PC-3 (cell line): ENCODE results near the gene PTPRA. TPM values are rescaled to one million over a fixed set of nuclear protein-coding genes. Genes with fewer than 3 reads are reported as not detected.
A peak's percentile ranks its signal among the peaks of the same experiment; 100 is the strongest.

Experiments
- ATAC-seq: fragments of 200-7000 bp; cut with Tn5 transposase; 2 replicates; pipeline ENCODE4 v1.9.1; 2020; ENCODE audit warnings: mild to moderate bottlenecking, moderate library complexity
- BruUV-seq: library from RNA; stranded (reverse); fragments of 400-500 nt; replicated peaks from 2 replicates; lab custom pipeline; 2021; lab: Mats Ljungman, UMichigan
- CTCF ChIA-PET: fragments of 300-600 bp; sonication (Branson Sonifier 250); formaldehyde crosslinking; loops from one replicate; lab custom pipeline; 2022; ENCODE audit warnings: antibody characterized with exemption; lab: Charles Lee
- POLR2A ChIA-PET: fragments of 300-600 bp; sonication (Branson Sonifier 250); formaldehyde crosslinking; loops from one replicate; lab custom pipeline; 2022; ENCODE audit warnings: antibody characterized with exemption; ENCODE audit not compliant: unreplicated experiment; lab: Charles Lee
- DNase-seq: peaks from one replicate; pipeline ENCODE4 v3.0.0-alpha.2; 2015
- H2AFZ ChIP-seq: fragments of 300-600 bp; sonication (generic); 2 replicates; pipeline ENCODE4 v1.6.0; 2016; ENCODE audit warnings: antibody characterized with exemption, low read length
- H3F3A ChIP-seq: fragments of 300-600 bp; sonication (generic); one replicate; pipeline ENCODE4 v1.6.0; 2017; ENCODE audit warnings: antibody characterized with exemption, low read length, control low read depth, mild to moderate bottlenecking; ENCODE audit not compliant: unreplicated experiment
- H3K27ac ChIP-seq: fragments of 300-600 bp; sonication (generic); 2 replicates; pipeline ENCODE4 v1.5.1; 2016; ENCODE audit warnings: mild to moderate bottlenecking, low read length
- H3K27me3 ChIP-seq: fragments of 300-600 bp; sonication (generic); 2 replicates; pipeline ENCODE4 v1.6.1; 2016; ENCODE audit warnings: low read length, mixed read lengths
- H3K36me3 ChIP-seq: fragments of 300-600 bp; sonication (generic); 2 replicates; pipeline ENCODE4 v1.6.1; 2016; ENCODE audit warnings: low read depth, mixed run types, low read length, mixed read lengths
- H3K4me1 ChIP-seq: fragments of 300-600 bp; sonication (generic); 2 replicates; pipeline ENCODE4 v1.5.1; 2016; ENCODE audit warnings: low read length; ENCODE audit not compliant: insufficient read depth
- H3K4me2 ChIP-seq: fragments of 300-600 bp; sonication (generic); 2 replicates; pipeline ENCODE4 v1.6.0; 2016; ENCODE audit warnings: low read length
- H3K4me3 ChIP-seq: fragments of 300-600 bp; sonication (generic); 2 replicates; pipeline ENCODE4 v1.5.1; 2016; ENCODE audit warnings: mild to moderate bottlenecking, low read length, mixed read lengths
- H3K79me2 ChIP-seq: fragments of 300-600 bp; sonication (generic); 2 replicates; pipeline ENCODE4 v1.6.1; 2017; ENCODE audit warnings: low read length, mixed read lengths
- H3K9ac ChIP-seq: fragments of 300-600 bp; sonication (generic); 2 replicates; pipeline ENCODE4 v1.6.0; 2016; ENCODE audit warnings: mild to moderate bottlenecking, low read length
- H3K9me2 ChIP-seq: fragments of 300-600 bp; sonication (generic); replicated peaks from 2 replicates; pipeline ENCODE4 v1.6.1; 2016; ENCODE audit warnings: mixed run types, low read length, mixed read lengths
- H3K9me3 ChIP-seq: fragments of 300-600 bp; sonication (generic); 2 replicates; pipeline ENCODE4 v1.6.1; 2016; ENCODE audit warnings: low read length, mixed read lengths
- H4K20me1 ChIP-seq: fragments of 300-600 bp; sonication (generic); 2 replicates; pipeline ENCODE4 v1.6.1; 2016; ENCODE audit warnings: low read length, mixed read lengths
- EZH2 ChIP-seq: fragments of 300-600 bp; sonication (generic); IDR thresholded peaks from one replicate; pipeline ENCODE4 v1.6.1; 2017; ENCODE audit warnings: antibody characterized with exemption, mild to moderate bottlenecking, low read length; ENCODE audit not compliant: unreplicated experiment
- EZH2phosphoT487 ChIP-seq: fragments of 300-600 bp; sonication (generic); IDR thresholded peaks from 2 replicates; pipeline ENCODE4 v1.6.1; 2018; ENCODE audit warnings: mild to moderate bottlenecking, antibody characterized with exemption, low read length, borderline replicate concordance
- intact Hi-C: fragments of 100-400 bp; cut with micrococcal nuclease; formaldehyde crosslinking; loops from 2 replicates; pipeline ENCODE4 v1.9.0; 2023
- total RNA-seq: library from RNA; depleted of rRNA; stranded (reverse); fragments of >200 nt; gene quantifications from 2 replicates; pipeline ENCODE4 v1.2.3, GENCODE V29; 2014
- TF ChIP-seq, protein P1 (sequence below): fragments of 300-600 bp; sonication (generic); conservative IDR thresholded peaks from 2 replicates; pipeline ENCODE4 v1.5.1; 2017; ENCODE audit warnings: antibody characterized with exemption, low read depth, mild to moderate bottlenecking, low read length

Gene PTPRA
- total RNA-seq, 1 experiment from 2014 or later: 35.0 TPM

- no peaks in the 10 kb centered on the region for H4K20me1 ChIP-seq
- H3K9me3 ChIP-seq: no peaks in the 10 kb centered on the region
- H3K27me3 ChIP-seq: no peaks in the 10 kb centered on the region
- intact Hi-C loops: no loop called here
- TF ChIP-seq EZH2phosphoT487 (no peak), EZH2 (no peak)
- TF ChIP-seq, protein P1, sequence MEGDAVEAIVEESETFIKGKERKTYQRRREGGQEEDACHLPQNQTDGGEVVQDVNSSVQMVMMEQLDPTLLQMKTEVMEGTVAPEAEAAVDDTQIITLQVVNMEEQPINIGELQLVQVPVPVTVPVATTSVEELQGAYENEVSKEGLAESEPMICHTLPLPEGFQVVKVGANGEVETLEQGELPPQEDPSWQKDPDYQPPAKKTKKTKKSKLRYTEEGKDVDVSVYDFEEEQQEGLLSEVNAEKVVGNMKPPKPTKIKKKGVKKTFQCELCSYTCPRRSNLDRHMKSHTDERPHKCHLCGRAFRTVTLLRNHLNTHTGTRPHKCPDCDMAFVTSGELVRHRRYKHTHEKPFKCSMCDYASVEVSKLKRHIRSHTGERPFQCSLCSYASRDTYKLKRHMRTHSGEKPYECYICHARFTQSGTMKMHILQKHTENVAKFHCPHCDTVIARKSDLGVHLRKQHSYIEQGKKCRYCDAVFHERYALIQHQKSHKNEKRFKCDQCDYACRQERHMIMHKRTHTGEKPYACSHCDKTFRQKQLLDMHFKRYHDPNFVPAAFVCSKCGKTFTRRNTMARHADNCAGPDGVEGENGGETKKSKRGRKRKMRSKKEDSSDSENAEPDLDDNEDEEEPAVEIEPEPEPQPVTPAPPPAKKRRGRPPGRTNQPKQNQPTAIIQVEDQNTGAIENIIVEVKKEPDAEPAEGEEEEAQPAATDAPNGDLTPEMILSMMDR: no peak
- no peaks in the 10 kb centered on the region for H3F3A ChIP-seq
- no peaks in the 10 kb centered on the region for H3K79me2 ChIP-seq
- H3K4me1 ChIP-seq: peaks cover 10% of the 10 kb centered on the region
- H3K9me2 ChIP-seq: no peaks in the 10 kb centered on the region
- ATAC-seq: no peak
- peaks cover 12% of the 10 kb centered on the region; the same call in 1 of the 2 replicates for H3K36me3 ChIP-seq
- no peak for DNase-seq
- H3K9ac ChIP-seq: no peak overlapping the region
- POLR2A ChIA-PET: no interaction called here
- no peak overlapping the region for H3K27ac ChIP-seq
- CTCF ChIA-PET: no interaction called here
- H3K4me2 ChIP-seq: no peak overlapping the region
- no TSS peak for BruUV-seq
- no peak overlapping the region for H2AFZ ChIP-seq
- H3K4me3 ChIP-seq: no peak overlapping the region
Measured at GRCh38 chr20:3037654-3038053, 164.4 kb downstream of the PTPRA start.

DNA sequence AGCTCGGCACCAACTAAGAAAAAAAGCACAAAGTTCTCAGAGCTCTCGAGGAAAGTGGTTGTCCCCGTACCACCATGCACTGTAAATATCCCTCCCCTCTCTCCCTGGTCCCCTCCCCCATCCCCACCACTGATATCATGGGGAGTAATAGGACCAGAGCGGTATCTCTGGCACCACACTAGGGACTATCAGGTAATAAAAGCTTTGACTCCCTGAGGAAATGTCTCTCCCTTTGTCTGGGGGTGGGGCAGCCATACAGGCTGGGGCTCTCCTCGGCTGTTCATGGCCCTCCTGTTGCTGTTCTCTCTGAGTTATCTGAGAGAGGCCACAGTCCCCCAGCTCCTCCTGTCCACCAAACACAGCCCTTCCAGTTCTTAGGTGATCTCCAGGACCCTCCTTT is 165.2 kb downstream of the PTPRA start:
- Histone ChIP-seq H4K20me1 (no peaks in the 10 kb centered on the region), H3K79me2 (no peaks in the 10 kb centered on the region), H3K4me2 (no peak overlapping the region), H3K4me1 (peaks cover 10% of the 10 kb centered on the region), H3K36me3 (peaks cover 12% of the 10 kb centered on the region; the same call in 1 of the 2 replicates), H3K9ac (no peak overlapping the region), H3F3A (no peaks in the 10 kb centered on the region), H3K9me3 (no peaks in the 10 kb centered on the region), H3K27me3 (no peaks in the 10 kb centered on the region), H2AFZ (no peak overlapping the region), H3K4me3 (no peak overlapping the region), H3K27ac (no peak overlapping the region), H3K9me2 (no peaks in the 10 kb centered on the region)
- POLR2A ChIA-PET: no interaction called here
- intact Hi-C loops: no loop called here
- no peak for DNase-seq
- CTCF ChIA-PET: no interaction called here
- TF ChIP-seq EZH2: no peak
- no peak for TF ChIP-seq EZH2phosphoT487
- TF ChIP-seq, protein P1: no peak
- BruUV-seq: TSS peak; percentile 25
- ATAC-seq: no peak

GRCh38 chr20:3039426-3039825 is 166.1 kb downstream of the PTPRA start:
- no peaks in the 10 kb centered on the region for H4K20me1 ChIP-seq
- intact Hi-C loops: no loop called here
- H3K9ac ChIP-seq: no peak overlapping the region
- ChIA-PET CTCF (no interaction called here), POLR2A (no interaction called here)
- ATAC-seq: no peak
- H3F3A ChIP-seq: no peaks in the 10 kb centered on the region
- H3K4me3 ChIP-seq: no peak overlapping the region
- H3K36me3 ChIP-seq: peaks cover 12% of the 10 kb centered on the region; the same call in 1 of the 2 replicates
- H3K79me2 ChIP-seq: no peaks in the 10 kb centered on the region
- no peak for DNase-seq
- no peaks in the 10 kb centered on the region for H3K27me3 ChIP-seq
- no peaks in the 10 kb centered on the region for H3K9me2 ChIP-seq
- no peak overlapping the region for H3K27ac ChIP-seq
- no peak overlapping the region for H2AFZ ChIP-seq
- no peaks in the 10 kb centered on the region for H3K9me3 ChIP-seq
- BruUV-seq: no TSS peak
- TF ChIP-seq, protein P1: no peak
- TF ChIP-seq EZH2 (no peak), EZH2phosphoT487 (no peak)
- no peak overlapping the region for H3K4me2 ChIP-seq
- H3K4me1 ChIP-seq: peaks cover 10% of the 10 kb centered on the region
